KMS-11 (cell line): ENCODE measurements around the gene ABHD17B.
A peak's percentile ranks its signal among the peaks of the same experiment; 100 is the strongest.

Experiments
- H2AFZ ChIP-seq: fragments of 200-600 bp; sonication (generic); 2 replicates; pipeline ENCODE4 v1.6.1; 2016; ENCODE audit warnings: antibody characterized with exemption, mixed run types, low read depth
- H3K27ac ChIP-seq: fragments of 200-600 bp; sonication (generic); 2 replicates; pipeline ENCODE4 v1.6.1; 2016; ENCODE audit warnings: mild to moderate bottlenecking, mixed run types
- H3K27me3 ChIP-seq: fragments of 200-600 bp; sonication (generic); 2 replicates; pipeline ENCODE4 v1.6.1; 2017; ENCODE audit warnings: mild to moderate bottlenecking, low read depth, mixed run types, moderate library complexity; ENCODE audit not compliant: insufficient read depth
- H3K36me3 ChIP-seq: fragments of 200-600 bp; sonication (generic); 2 replicates; pipeline ENCODE4 v1.6.1; 2017; ENCODE audit warnings: mild to moderate bottlenecking, mixed run types; ENCODE audit not compliant: insufficient read depth
- H3K4me1 ChIP-seq: fragments of 200-600 bp; sonication (generic); 2 replicates; pipeline ENCODE4 v1.6.1; 2016; ENCODE audit warnings: mild to moderate bottlenecking, low read depth, mixed run types; ENCODE audit not compliant: poor library complexity, severe bottlenecking
- H3K4me2 ChIP-seq: fragments of 200-600 bp; sonication (generic); 2 replicates; pipeline ENCODE4 v1.7.0; 2016; ENCODE audit warnings: mild to moderate bottlenecking, mixed run types
- H3K4me3 ChIP-seq: fragments of 200-600 bp; sonication (generic); IDR thresholded peaks from 2 replicates; pipeline ENCODE4 v1.6.1; 2017; ENCODE audit warnings: low read depth, low read length, mixed read lengths; ENCODE audit not compliant: insufficient read depth
- H3K79me2 ChIP-seq: fragments of 200-600 bp; sonication (generic); 2 replicates; pipeline ENCODE4 v1.6.1; 2016; ENCODE audit warnings: low read depth, mixed run types; ENCODE audit not compliant: insufficient read depth
- H3K9ac ChIP-seq: fragments of 200-600 bp; sonication (generic); 2 replicates; pipeline ENCODE4 v1.6.1; 2016; ENCODE audit warnings: mild to moderate bottlenecking, mixed run types
- H4K20me1 ChIP-seq: fragments of 200-600 bp; sonication (generic); 2 replicates; pipeline ENCODE4 v1.6.1; 2016; ENCODE audit warnings: mild to moderate bottlenecking, mixed run types; ENCODE audit not compliant: insufficient read depth
- TF ChIP-seq, protein P1 (sequence below): fragments of 200-600 bp; sonication (generic); conservative IDR thresholded peaks from 2 replicates; pipeline ENCODE4 v1.6.1; 2017; ENCODE audit warnings: low read depth, mild to moderate bottlenecking, antibody characterized with exemption, low read length, moderate library complexity, mixed read lengths

The ABHD17B gene

GRCh38 chr9:71861618-71862017 lies 49.4 kb downstream of the ABHD17B start:
- Histone ChIP-seq H3K27me3 (no peaks in the 10 kb centered on the region), H3K4me2 (no peak overlapping the region), H3K4me3 (no peak overlapping the region), H3K27ac (no peak overlapping the region), H3K36me3 (no peaks in the 10 kb centered on the region), H3K4me1 (peaks cover 26% of the 10 kb centered on the region), H4K20me1 (no peaks in the 10 kb centered on the region), H2AFZ (no peak overlapping the region), H3K9ac (no peak overlapping the region), H3K79me2 (no peaks in the 10 kb centered on the region)
- TF ChIP-seq, protein P1, sequence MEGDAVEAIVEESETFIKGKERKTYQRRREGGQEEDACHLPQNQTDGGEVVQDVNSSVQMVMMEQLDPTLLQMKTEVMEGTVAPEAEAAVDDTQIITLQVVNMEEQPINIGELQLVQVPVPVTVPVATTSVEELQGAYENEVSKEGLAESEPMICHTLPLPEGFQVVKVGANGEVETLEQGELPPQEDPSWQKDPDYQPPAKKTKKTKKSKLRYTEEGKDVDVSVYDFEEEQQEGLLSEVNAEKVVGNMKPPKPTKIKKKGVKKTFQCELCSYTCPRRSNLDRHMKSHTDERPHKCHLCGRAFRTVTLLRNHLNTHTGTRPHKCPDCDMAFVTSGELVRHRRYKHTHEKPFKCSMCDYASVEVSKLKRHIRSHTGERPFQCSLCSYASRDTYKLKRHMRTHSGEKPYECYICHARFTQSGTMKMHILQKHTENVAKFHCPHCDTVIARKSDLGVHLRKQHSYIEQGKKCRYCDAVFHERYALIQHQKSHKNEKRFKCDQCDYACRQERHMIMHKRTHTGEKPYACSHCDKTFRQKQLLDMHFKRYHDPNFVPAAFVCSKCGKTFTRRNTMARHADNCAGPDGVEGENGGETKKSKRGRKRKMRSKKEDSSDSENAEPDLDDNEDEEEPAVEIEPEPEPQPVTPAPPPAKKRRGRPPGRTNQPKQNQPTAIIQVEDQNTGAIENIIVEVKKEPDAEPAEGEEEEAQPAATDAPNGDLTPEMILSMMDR: no peak

DNA sequence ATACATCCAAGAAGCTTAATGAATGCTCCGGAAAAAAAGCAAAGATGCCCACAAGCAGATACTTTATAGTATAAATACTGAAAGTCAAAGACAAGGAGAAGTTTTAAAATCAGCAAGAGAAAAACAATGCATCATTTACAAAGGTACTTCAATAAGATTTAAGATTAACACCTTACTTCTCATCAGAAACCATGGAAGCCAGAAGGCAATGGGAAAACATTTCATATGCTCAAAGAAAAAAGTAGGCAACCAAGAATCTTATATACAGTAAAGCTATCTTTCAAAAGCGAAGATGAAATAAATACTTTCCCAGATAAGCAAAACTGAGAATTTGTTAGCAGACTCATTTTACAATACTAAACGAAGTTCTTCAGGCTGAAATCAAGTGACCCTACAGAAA lies 51.1 kb downstream of the ABHD17B start:
- TF ChIP-seq, protein P1: no peak
- Histone ChIP-seq H3K4me3 (no peak overlapping the region), H2AFZ (no peak overlapping the region), H4K20me1 (no peaks in the 10 kb centered on the region), H3K4me2 (no peak overlapping the region), H3K9ac (no peak overlapping the region), H3K27me3 (no peaks in the 10 kb centered on the region), H3K79me2 (no peaks in the 10 kb centered on the region), H3K4me1 (peaks cover 26% of the 10 kb centered on the region), H3K36me3 (no peaks in the 10 kb centered on the region), H3K27ac (no peak overlapping the region)

DNA sequence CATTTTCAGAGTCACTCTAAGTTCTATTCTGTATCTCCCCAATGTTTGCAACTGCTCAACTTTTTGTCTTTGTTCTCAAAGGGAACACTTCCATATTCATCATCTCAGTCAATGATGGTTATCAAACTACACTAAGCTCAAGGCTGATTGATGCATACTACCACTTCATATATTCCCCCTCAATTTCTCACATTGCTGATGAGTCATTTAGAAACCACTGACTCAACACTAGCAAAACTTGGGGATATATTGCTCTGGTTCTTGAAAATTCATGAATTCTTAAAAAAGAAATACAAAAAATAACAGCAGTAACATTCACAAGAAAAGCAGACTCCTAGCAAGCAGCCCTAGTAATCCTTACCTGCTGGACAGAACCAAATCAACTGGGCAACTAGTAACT lies 52.2 kb downstream of the ABHD17B start:
- Histone ChIP-seq H3K36me3 (no peaks in the 10 kb centered on the region), H2AFZ (no peak overlapping the region)

GRCh38 chr9:71858102-71858798 lies 52.7 kb downstream of the ABHD17B start:
- H2AFZ ChIP-seq: no peak overlapping the region
- H3K9ac ChIP-seq: no peak overlapping the region
- no peaks in the 10 kb centered on the region for H3K79me2 ChIP-seq

More for the DNA sequence above, 52.2 kb downstream of the ABHD17B start:
- no peaks in the 10 kb centered on the region for H3K27me3 ChIP-seq
- peak overlapping the region; percentile 1; the same call in 1 of the 2 replicates for H3K27ac ChIP-seq
- TF ChIP-seq, protein P1: no peak
- no peak overlapping the region for H3K9ac ChIP-seq
- no peaks in the 10 kb centered on the region for H3K79me2 ChIP-seq
- H3K4me3 ChIP-seq: no peak overlapping the region
- no peak overlapping the region for H3K4me2 ChIP-seq
- peaks cover 26% of the 10 kb centered on the region for H3K4me1 ChIP-seq
- H4K20me1 ChIP-seq: no peaks in the 10 kb centered on the region

More at GRCh38 chr9:71858102-71858798, 52.7 kb downstream of the ABHD17B start:
- Histone ChIP-seq H3K27ac (no peak overlapping the region; the same call in 1 of the 2 replicates), H3K27me3 (no peaks in the 10 kb centered on the region), H3K4me3 (no peak overlapping the region), H3K4me2 (no peak overlapping the region), H4K20me1 (no peaks in the 10 kb centered on the region), H3K4me1 (peaks cover 26% of the 10 kb centered on the region), H3K36me3 (no peaks in the 10 kb centered on the region)
- TF ChIP-seq, protein P1: no peak
